ENCODE data around the gene SMKR1. TPM values are rescaled to one million over a fixed set of nuclear protein-coding genes. Genes with fewer than 3 reads are reported as not detected.
A peak's percentile ranks its signal among the peaks of the same experiment; 100 is the strongest.

Gene SMKR1
- total RNA-seq, 1 experiment from 2014 or later = 0.87 TPM

GRCh38 chr7:129531721-129532120, 29.4 kb downstream of the SMKR1 start:
- H3K27me3 Mint-ChIP-seq (ENCODE audit: low read depth) = no peaks in the 10 kb centered on the region
- no CpG with 5 or more reads among the region's 11 CpGs for WGBS (ENCODE audit: extremely low coverage, insufficient read length, low lambda C conversion rate)
- H3K4me3 Mint-ChIP-seq = no peak overlapping the region

More at GRCh38 chr7:129531721-129532120, 29.4 kb downstream of the SMKR1 start:
- Histone ChIP-seq H3K4me1 (ENCODE audit: insufficient read depth, low read length) (no peaks in the 10 kb centered on the region), H2AK5ac (ENCODE audit: insufficient read length, low read length) (no peak overlapping the region), H2BK20ac (ENCODE audit: low read depth, low read length, poor library complexity, severe bottlenecking) (no peak overlapping the region), H2BK120ac (ENCODE audit: low read depth, low read length, poor library complexity, severe bottlenecking) (no peak overlapping the region), H4K8ac (replicated peaks; ENCODE audit: insufficient read length, low read depth, low read length) (no peak overlapping the region), H3T11ph (ENCODE audit: low read length) (no peak overlapping the region), H3K23me2 (ENCODE audit: insufficient read length, low read depth, low read length, poor library complexity, severe bottlenecking) (no peaks in the 10 kb centered on the region), H3K14ac (ENCODE audit: insufficient read depth, low read length) (no peak overlapping the region), H2BK15ac (ENCODE audit: low read depth, low read length) (no peak overlapping the region), H3K9ac (ENCODE audit: extremely low read depth, insufficient read length, low read length) (no peak overlapping the region), H4K91ac (ENCODE audit: insufficient read length, low read depth, low read length) (no peak overlapping the region), H3K79me1 (ENCODE audit: insufficient read depth, low read depth, low read length, poor library complexity, severe bottlenecking) (no peaks in the 10 kb centered on the region), H3K4ac (ENCODE audit: low read depth, low read length) (no peak overlapping the region), H2BK12ac (ENCODE audit: insufficient read length, low read depth, low read length) (no peak overlapping the region), H3K4me2 (ENCODE audit: insufficient read depth, insufficient read length, low read length) (no peak overlapping the region), H3K27me3 (ENCODE audit: insufficient read depth, low read length) (no peaks in the 10 kb centered on the region), H3K27ac (ENCODE audit: insufficient read length, low read depth, low read length) (no peak overlapping the region), H4K20me1 (ENCODE audit: control insufficient read depth, insufficient read depth, insufficient read length) (no peaks in the 10 kb centered on the region), H3K56ac (ENCODE audit: insufficient read length, low read depth, low read length) (no peak overlapping the region), H2BK5ac (ENCODE audit: insufficient read length, low read length) (no peak overlapping the region), H3K23ac (ENCODE audit: insufficient read length, low read depth, low read length) (no peak overlapping the region), H3K18ac (ENCODE audit: insufficient read length, low read depth, low read length) (no peak overlapping the region), H4K5ac (ENCODE audit: insufficient read length, low read depth, low read length) (no peak overlapping the region), H3K79me2 (ENCODE audit: insufficient read depth, low read length) (no peaks in the 10 kb centered on the region), H3K9me3 (ENCODE audit: control insufficient read depth, low read depth, low read length) (no peaks in the 10 kb centered on the region), H2AFZ (ENCODE audit: low read length) (no peak overlapping the region)
- H3K9me3 Mint-ChIP-seq = no peaks in the 10 kb centered on the region; a peak in 1 of 5 replicates
- no peaks in the 10 kb centered on the region for H3K36me3 Mint-ChIP-seq (ENCODE audit: insufficient read depth in 1 of 3, low read depth in 3 of 3)
- 0 out of 7 replicates have a peak overlapping the region, but pooled peaks of 1 of the 3 experiments have one; percentile 30 for H3K27ac Mint-ChIP-seq
- H3K4me1 Mint-ChIP-seq = peaks cover 20 to 25% of the 10 kb centered on the region in 2 experiments
- no peak for DNase-seq
- TF ChIP-seq CTCF (conservative IDR thresholded peaks at IDR 0.05) = no peak
